ENCODE data around the gene ALCAM.

DNA sequence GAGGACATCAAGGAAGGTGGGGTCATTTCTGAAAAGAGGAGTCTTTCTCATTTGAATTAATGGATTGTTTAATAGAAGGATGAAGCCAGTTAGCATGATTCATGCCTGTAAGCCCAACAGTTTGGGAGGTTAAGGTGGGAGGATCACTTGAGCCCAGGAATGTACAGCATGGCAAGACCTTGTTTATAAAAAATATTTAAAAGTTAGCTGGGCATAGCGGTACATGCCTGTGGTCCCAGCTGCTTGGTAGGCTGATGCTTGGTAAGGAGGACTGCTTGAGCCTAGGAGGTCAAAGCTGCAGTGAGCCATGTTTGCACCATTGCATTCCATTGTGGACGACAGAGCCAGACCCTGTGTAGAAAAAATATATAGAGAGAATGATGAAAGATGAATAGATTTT lies 165.5 kb downstream of the ALCAM start:
- TF ChIP-seq, protein P1, sequence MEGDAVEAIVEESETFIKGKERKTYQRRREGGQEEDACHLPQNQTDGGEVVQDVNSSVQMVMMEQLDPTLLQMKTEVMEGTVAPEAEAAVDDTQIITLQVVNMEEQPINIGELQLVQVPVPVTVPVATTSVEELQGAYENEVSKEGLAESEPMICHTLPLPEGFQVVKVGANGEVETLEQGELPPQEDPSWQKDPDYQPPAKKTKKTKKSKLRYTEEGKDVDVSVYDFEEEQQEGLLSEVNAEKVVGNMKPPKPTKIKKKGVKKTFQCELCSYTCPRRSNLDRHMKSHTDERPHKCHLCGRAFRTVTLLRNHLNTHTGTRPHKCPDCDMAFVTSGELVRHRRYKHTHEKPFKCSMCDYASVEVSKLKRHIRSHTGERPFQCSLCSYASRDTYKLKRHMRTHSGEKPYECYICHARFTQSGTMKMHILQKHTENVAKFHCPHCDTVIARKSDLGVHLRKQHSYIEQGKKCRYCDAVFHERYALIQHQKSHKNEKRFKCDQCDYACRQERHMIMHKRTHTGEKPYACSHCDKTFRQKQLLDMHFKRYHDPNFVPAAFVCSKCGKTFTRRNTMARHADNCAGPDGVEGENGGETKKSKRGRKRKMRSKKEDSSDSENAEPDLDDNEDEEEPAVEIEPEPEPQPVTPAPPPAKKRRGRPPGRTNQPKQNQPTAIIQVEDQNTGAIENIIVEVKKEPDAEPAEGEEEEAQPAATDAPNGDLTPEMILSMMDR (conservative IDR thresholded peaks at IDR 0.05; ENCODE audit: low read depth, low read length) = no peak
- no peak for TF ChIP-seq EZH2 (IDR thresholded peaks at IDR 0.05; ENCODE audit: borderline replicate concordance, low read depth, low read length, poor library complexity, severe bottlenecking)
